G401 (cell line): Measurements from ENCODE around the gene IQCK. TPM values are rescaled to one million over a fixed set of nuclear protein-coding genes. Genes with fewer than 3 reads are reported as not detected.

Experiments used
- DNase-seq: peaks from one replicate; pipeline ENCODE4 v3.0.0-alpha.2; 2015; ENCODE audit warnings: low spot score
- in situ Hi-C: cut with HindIII; loops from 2 replicates; pipeline ENCODE4 v1.10.0; 2016; ENCODE audit warnings: low sequenced_read_pairs, mixed read lengths
- total RNA-seq: library from RNA; depleted of rRNA; stranded (reverse); fragments of >200 nt; shearing (Covaris generic); gene quantifications from 2 replicates; pipeline ENCODE4 v1.2.3, GENCODE V29; 2014

The IQCK gene
- total RNA-seq, 1 experiment from 2014 or later: 6.6 TPM

DNA sequence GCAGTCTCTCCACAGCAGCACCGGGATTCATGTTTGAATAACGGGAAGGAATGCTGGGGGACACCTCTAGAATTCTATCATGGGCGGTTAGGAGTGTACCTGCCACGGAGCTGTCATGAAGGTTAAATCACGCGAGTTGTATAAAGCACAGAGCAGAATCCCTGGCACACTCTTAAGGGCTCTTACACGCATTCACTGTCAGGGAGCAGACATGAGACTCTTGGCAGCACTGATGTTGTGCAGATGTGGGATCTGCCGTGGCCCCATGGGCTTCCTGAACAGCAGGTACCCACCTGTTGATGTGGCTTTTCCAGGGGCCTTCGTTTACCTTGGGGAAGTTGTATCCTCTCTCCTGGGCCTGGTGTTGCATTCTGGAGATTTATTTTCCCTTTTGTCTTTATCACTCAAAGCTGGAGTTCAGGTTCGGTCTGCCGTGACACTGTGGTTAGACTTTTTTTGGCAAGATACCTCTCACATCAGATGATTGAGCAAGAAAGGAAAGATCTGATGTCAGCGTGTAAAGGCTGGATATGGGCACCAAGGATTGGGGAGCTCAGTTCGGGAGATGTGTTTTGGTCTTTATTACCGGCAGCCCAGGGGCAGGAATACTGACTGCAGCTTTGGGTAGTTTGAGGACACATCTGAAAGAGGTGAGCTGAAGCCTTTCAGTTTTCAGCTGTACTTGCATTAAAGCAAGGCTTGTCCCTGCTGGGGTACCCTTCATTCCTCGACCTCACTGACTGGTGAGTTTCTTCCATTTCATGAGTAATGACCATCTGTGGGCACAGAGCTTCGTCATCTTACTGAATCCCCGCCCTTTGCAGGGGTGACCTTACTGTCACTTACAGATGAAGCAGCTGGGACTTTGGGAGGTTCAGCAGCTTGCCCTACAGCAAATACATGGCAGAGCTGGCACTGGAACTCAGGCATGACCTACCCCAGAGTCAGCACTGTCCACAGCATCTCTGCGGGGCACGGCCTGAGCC is 19.3 kb upstream of the IQCK start:
- in situ Hi-C loops: no loop called here
- no peak for DNase-seq

DNA sequence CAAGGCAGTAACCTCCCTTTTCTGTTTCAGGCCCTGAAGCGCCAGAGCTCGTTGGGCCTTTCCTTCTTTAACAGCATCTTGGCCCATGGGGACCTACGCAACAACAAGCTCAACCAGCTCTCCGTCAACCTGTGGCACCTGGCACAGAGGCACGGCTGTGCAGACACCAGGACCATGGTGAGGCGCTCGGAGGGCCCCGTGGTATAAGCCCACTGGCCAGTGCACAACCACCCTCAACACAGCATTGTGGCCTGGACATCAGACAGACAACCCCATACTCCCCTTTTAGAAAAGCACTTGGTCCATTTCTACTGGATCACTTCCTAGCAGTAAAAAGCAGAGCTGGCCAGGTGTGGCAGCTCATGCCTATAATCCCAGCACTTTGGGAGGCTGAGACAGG is 18.6 kb upstream of the IQCK start:
- in situ Hi-C loops: no loop called here
- no peak for DNase-seq

DNA sequence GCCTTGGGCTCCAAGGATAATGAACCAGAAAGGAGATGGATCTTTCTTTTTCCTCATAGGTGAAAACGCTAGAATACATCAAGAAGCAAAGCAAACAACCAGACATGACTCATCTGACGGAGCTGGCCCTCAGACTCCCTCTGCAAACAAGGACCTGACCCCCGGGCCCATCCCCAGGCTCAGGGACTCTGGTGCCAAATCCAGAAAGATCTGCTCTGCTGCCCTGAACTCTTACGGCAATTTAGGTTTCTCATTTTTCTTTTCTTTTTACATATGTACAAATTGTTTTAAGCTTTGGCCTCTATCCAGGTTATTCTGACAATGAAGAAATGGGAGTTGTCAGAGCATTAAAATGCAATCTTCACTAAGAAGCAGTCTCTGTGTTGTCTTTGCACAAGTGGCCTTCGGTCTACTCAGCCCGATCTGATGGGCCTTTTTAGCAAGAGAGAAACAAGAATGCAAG is 17.7 kb upstream of the IQCK start:
- DNase-seq: no peak
- in situ Hi-C loops: no loop called here

DNA sequence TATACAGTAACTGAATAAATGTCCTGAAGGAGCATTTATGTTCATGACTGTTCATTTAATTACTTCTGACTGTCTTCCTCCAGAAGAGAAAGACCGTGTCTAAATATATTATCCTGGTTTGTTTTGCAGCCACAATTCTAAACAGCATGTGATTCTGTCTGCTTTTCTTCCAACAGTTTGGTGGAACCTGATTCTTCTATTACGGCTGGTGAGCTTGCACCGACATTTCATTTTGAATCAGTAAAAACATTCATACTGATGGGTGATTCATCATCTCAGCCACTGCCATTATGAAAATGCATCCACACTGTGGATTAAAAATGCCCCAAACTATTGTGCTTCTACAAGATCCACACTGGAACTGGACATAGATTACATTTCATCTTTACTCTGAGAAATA is 17.0 kb upstream of the IQCK start:
- in situ Hi-C loops: no loop called here
- no peak for DNase-seq

DNA sequence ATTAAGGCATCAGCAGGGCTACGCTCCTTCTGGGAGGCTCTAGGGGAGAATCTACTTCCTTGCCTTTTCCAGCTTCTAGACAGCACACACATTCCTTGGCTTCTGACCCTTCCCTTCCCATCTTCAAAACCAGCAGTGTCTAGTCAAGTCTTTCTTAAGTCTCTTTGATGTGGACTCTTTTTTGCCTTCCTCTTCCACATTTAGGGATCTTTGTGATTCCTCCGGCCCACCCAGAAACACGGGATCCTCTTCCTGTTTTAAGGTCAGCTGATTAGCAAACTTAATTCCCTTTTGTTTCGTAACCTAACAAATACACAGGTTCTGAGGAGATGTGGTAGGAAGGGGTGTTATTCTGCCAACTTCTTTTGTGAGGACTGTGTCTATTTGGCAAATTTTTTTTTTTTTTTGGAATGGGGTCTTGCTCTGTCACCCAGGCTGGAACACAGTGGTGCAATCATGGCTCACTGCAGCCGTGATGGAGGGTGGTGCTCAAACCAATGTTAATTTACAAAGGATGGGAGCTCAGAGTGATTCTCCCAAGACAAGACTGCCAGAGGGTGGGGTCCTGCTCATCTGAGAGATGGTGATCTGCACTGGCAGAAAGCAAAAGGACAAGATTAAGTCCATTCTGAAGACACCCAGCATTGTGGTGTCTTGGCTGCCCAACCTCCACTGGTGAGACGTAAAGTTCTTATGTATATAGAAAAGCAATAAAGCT is 14.7 kb upstream of the IQCK start:
- no peak for DNase-seq
- in situ Hi-C loops: no loop called here

DNA sequence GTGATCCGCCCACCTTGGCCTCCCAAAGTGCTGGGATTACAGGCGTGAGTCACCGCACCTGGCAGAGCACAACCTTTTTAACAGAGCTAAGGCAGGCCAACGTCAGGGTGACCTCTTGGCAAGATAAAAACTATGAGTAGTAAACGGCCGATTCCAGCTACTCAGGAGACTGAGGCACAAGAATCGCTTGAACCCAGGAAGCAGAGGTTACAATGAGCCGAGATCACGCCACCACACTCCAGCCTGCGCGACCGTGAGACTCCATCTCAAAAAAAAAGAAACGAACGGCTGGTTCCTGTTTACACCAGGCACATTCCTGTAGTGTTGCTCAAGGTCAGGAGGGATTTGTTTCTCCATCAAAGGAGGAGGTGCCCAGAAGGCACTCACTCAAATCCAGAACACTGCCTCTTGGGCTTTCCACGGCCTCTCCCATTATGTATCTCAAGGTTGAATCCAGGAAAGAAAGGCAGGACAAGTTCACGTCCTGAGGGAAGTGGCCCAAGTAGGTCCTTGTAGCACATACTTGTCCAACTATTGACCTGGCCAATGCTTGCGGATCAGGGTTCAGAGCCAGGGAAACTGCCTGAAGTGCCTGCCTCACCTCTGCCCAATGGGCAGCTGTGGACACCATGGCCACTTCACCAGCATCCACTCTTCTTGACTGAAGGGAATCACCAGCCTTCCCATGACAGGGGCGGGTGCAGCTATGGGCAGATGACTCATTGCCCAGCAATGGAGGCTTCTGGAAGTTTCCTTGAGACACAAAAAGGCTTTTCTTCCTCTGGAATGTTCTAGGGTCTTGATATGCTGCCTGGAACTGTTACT is 13.5 kb upstream of the IQCK start:
- in situ Hi-C loops: no loop called here
- no peak for DNase-seq

DNA sequence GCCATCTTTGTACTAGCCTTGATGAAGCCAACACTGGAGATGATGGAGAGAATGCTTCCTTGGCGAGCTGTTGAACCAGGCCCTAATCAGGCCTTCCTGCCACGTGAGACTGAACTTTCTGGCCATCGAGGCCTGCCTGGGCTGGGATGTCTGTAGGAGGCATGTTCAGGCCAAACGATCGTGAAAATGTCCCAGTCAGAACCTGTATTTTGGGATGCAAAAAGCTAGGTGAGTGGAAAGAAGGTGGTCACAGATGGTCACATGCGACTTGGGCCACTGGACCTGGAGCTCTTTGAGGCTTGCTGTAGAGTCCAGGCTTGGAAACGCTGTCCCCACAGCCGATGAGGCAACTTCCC is 12.9 kb upstream of the IQCK start:
- DNase-seq: no peak
- in situ Hi-C loops: no loop called here

DNA sequence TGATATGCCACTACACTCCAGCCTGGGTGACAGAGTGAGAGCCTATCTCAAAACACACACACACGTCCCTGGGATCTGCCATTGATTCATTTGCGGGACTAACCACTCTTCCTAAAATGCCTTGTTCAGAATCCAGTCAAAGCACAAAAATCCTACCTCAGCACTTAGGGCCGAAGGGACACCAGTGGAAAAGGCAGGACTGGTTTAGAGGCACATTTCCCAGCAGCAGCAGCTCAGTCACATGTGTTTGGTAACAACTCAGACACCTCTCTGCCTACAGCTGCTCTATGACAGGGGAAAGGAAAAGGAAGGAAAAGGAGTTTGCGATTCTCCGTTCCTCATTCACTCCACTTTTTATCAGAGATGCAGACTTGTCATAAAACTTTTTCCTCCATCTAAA is 12.2 kb upstream of the IQCK start:
- DNase-seq: no peak
- in situ Hi-C loops: no loop called here

DNA sequence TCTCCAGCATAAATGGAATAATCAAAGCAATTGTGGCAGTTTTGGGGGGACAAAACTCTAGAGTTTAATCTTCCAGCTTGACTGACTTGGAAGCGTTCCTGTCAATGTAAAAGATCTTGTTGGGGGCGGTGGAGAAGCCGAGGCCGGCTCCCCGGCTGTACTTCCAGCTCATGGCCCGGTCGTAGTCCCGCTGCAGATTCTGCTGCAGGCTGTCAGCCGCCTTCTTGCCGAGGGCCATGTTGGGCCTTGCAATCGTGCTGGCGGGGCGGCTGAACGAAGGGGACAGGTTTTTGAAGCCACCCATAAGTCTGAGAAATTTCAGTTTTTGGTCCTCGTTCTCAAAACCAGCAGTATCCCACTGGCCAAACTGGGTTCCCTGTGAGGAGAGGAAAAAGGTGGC is 11.2 kb upstream of the IQCK start:
- no peak for DNase-seq
- in situ Hi-C loops: no loop called here

DNA sequence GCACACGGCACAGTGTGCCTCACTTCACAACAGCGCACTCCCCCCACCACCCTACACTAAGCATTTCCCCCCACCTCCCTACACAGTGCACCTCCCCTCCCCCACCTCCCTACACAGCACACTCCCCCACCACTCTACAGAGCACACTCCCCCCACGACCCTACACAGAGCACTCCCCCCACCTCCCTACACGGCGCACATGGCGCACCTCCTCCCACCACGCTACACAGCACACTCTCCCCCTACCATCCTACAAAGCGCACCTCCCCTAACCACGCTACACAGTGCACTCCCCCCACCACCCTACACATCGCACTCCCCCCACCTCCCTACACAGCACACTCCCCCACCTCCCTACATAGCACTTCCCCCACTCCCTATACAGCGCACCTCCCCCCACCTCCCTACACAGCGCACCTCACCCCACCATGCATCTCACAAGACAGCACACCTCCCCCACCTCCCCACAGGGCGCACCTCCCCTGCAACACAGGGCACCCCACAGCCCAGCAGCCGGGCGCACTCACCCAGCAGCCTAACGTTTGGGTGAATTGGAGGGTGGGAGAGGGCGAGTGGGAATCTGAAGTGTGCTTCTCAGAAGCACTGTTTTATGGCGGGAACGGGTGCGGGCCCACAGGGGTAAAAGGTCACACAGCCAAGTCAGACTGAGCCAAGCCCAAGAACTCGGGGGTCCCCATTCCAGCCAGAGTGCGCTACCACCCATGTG is 10.3 kb upstream of the IQCK start:
- no peak for DNase-seq
- in situ Hi-C loops: no loop called here

DNA sequence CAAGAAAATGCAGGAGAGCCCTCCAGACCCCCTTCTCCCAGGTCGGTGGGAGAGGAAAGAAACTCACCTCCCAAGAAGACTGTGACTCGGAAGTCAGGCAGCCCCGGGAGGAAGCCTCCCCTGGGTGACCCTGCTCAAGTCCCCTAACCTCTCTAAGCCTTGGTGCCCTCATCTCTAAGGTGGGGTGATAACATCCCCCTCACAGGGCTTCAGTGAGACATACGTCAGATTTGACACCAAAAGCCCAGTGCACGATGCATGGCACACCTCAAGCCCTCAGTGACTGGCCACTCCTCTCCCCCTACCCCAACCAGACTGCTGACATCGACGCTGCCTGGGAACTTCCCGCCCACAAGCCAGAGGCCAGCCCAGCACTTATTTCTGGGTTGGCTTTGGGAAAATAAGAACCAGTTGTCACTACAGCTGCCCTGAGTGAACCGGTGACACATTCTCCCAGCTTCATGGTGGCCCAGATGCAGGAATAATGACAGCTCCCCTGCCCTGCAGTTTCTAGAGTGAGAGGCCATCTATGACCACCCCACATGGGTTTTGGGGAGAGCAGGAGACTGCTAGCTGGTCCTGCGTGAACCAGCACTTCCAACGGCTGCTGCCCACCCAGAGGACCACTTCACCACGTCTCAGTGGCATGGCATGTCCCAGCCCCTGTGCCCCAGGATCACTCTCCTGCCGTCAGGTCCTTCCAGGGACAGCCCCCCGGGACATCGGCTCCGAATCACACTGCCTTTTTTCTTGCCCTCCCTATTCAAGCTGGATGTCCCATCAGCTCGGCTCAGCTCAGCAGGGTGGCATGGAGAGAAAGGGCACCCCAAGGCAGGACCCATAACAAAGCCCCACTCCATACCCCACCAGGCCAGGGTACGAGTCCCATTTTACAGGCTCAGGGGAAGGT is 9.5 kb upstream of the IQCK start:
- no peak for DNase-seq
- in situ Hi-C loops: no loop called here

DNA sequence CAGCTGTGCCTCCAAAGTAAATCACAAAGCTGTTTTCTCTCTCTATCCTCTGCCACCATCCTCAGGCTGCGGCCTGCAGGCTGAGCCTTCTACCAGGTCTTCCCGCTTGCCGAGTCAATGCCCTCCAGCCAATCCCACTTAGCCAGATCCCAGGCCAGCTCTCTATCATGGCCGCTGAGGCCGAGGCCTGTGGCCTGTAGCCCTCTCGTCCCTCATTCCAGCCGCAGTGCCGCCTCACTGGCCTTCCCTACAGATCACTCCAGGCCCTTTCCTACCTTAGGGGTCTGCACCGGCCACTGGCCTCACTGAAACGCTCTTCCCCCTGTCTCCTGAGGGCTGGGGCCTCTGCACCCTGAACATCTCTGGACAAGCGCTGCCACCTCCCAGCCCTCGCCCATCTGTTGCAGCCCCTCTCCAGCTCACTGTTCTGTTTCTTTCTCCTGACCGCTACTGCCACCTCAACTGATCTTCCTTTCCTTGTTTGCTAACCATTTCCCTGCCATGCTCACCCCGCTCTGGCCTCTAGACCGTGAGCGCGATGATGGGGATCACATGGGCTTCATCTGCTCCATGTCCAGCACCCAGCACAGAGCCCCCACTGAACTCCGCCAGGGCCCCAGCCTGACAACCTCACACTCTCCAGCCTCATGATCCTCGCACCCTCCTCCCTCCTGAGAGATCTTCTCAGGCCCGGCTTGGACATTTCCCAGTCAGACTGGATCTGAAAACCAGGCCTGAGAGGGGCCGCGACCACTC is 8.5 kb upstream of the IQCK start:
- in situ Hi-C loops: no loop called here
- DNase-seq: no peak

DNA sequence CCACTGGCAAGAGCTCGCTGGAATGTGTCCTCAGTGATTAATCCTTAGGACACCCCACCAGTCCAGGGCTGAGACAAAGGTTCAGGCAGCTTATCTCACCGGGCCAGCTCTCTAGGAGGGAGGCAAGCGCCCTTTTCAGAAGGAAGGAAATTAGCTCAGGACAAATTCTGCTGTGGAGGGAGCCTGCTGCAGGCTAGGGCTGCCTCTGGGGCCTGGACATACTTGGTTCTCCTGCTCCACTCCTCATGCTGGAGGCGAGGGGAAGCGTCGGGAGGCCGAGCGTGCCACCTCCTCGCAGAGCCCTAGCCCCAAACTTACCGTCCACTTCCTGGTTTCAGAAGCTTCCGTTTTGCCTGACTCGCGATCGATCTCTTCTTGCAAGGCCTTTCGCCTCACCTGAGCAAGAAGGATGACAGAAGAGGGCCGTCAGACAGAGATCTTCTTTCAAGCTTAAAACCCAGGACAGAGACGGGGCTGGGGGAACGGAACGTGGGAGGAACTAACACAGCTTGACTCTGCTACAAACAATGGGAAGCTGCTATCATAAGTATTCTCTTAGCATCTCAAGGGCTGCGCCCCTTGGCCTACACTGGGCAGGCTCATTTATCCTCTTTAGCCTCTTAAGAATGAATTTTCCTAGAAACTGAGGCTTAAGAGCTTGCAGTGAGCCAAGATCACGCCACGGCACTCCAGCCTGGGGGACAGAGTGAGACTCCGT is 7.7 kb upstream of the IQCK start:
- DNase-seq: no peak
- in situ Hi-C loops: no loop called here

DNA sequence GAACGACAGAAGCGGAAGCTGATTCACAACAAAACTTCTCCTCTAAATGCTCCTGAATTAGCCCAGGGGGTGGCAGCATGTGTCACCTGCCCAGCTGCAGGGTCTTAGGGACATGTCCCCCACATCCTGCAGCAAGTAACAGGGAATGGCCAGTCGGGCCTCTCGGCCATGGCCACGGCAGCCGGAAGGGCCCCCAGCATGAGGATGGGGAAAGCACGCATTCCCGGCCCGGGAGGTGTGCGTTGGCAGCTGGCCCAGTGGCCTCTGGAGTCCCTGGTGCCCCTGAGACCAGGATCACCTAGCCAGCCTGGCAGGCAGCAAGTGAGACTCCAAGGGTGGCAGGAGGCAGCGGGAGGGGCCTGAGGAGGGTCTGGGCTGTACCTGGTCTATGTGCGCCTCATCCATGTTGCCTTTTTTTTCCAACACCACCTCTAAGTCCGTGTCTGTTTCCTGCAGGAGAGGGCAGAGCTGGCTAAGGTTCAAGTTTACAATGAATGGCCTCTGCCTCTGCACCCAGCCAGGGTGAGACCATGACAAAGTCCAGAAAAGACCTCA is 7.0 kb upstream of the IQCK start:
- DNase-seq: no peak
- in situ Hi-C loops: no loop called here

DNA sequence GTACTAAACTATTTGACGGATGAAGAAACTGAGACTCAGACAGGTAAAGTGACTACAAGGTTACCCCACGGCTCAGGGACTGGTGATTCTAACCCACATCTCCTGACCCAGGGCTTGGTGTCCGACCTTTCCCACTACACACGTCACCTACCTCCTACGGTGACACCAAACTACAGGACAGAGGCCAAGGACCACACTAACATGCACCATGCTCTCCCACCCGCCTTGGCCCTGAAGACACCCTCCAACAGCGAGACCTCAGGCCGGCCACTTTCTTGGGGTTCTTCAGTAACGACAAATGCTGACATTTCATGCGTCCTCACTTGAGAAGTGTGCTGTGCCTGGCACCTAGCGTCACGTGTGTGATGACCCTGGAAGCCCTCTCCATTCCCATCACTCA is 6.4 kb upstream of the IQCK start:
- in situ Hi-C loops: no loop called here
- no peak for DNase-seq

DNA sequence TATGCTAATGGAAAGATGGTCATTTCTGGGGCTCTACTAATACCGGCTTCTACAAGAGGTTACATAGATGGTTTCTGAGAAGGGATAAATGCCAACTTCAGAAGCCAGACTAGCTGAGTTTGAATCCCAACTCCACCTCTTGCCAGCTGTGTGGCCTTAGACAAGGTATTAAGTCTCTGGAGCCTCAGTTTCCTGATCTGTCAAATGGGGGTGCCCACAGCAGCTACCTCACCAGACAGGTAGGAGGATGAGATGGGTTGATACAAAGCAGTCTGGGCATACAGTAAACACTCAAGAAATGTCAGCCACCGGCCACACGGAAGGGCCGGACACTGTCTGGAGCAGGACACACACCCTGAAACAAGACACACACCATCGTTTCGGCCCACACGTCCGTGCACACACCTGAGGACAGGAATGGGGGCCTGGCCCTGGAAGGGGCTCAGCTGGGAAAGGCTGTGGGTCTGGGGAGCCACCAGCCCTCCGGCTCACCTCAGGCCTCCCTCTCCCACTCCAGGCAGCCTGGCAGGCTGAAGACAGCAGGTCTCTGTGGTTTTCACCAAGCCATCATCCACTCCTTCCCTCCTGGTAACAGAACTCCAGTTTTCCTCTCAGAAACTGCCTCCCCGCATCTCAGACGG is 5.5 kb upstream of the IQCK start:
- in situ Hi-C loops: no loop called here

More for the DNA sequence above, 5.5 kb upstream of the IQCK start:
- DNase-seq: no peak
